Lower leg skin (tissue), 4 donors: ENCODE results near the gene RHBDL1. TPM values are rescaled to one million over a fixed set of nuclear protein-coding genes. Genes with fewer than 3 reads are reported as not detected.

Source experiments
- DNase-seq, 2 donors: peaks; one replicate each; pipeline ENCODE4 v3.0.0-alpha.2; 2019; ENCODE audit warnings: low spot score in 2 of 2
- H3K4me3 ChIP-seq: fragments of 200-600 bp; sonication (generic); 2 replicates; pipeline ENCODE4 v1.5.1; 2017; ENCODE audit warnings: mild to moderate bottlenecking, low read depth; ENCODE audit not compliant: poor library complexity, severe bottlenecking
- CTCF ChIP-seq, 3 donors: fragments of 450-650 bp; IDR thresholded peaks; one replicate each; pipeline ENCODE4 v1.5.1; 2016; ENCODE audit warnings: antibody characterized with exemption in 3 of 3, mild to moderate bottlenecking in 3 of 3, moderate library complexity in 2 of 3
- POLR2A ChIP-seq, 2 donors: fragments of 450-650 bp; IDR thresholded peaks; one replicate each; pipeline ENCODE4 v1.6.1; 2016 to 2017; ENCODE audit warnings: antibody characterized with exemption in 2 of 2, mild to moderate bottlenecking in 1 of 2, moderate library complexity in 1 of 2
- WGBS, 2 donors: methylation state at CpG; one replicate each; pipeline ENCODE4 v1.1.5; 2018; 5-methylcytosine and 5-hydroxymethylcytosine counted together
- intact Hi-C: fragments of 100-400 bp; cut with DNase I; formaldehyde crosslinking; loops from one replicate; pipeline ENCODE4 v1.15.0; 2023; ENCODE audit warnings: low total_unique reads
- total RNA-seq, 4 donors: library from RNA; depleted of rRNA; stranded (reverse); fragments of >200 nt; gene quantifications; one replicate each; pipeline ENCODE4 v1.1.0, GENCODE V29; 2016

The RHBDL1 gene
- total RNA-seq, 4 donors from 2014 or later: 1.4 to 5.3 (median 2.6) TPM

DNA sequence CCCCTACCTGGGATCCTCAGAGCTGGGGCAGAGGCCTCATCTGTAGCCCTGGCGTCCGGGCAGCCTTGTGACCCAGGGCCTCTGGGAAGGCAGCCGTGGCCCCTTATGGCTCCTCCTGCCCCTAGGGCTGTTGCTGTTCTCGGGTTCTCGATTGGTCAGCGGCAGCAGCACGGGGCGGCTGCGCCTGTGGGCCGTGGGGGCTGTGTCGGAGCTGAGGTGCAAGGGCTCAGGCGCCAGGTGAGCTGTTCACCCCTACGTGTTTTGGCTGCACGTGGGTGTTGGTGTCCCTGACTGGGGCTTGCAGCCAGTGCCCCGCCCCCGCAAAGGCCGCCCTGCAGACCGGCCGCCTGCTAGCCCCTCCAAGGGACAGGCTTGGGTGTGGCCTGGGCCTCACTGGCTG lies 13.4 kb upstream of the RHBDL1 start:
- TF ChIP-seq CTCF (IDR thresholded peaks at IDR 0.05) (no peak), POLR2A (IDR thresholded peaks at IDR 0.05) (no peak)
- 92% methylated on average over 7 to 15 of the region's 19 CpGs for WGBS, 2 donors
- no peak overlapping the region for H3K4me3 ChIP-seq
- DNase-seq: no peak
- intact Hi-C loops: loop anchor here (10.0 kb wide), 1 partner anchor 117 kb away; no protein-coding TSS in a partner anchor

- TF ChIP-seq POLR2A (IDR thresholded peaks at IDR 0.05): no peak
- WGBS, 2 donors: 89 to 94% methylated on average over 17 to 18 of the region's 21 CpGs
- intact Hi-C loops: loop anchor here (10.0 kb wide), 1 partner anchor 118 kb away; no protein-coding TSS in a partner anchor
- DNase-seq: no peak
- no peak overlapping the region for H3K4me3 ChIP-seq
These were observed 12.9 kb upstream of the RHBDL1 start for GRCh38 chr16:662597-662996.

GRCh38 chr16:666572-666971 lies 8.9 kb upstream of the RHBDL1 start:
- H3K4me3 ChIP-seq: no peak overlapping the region
- DNase-seq: no peak
- 66 to 72% methylated on average over 12 to 13 of the region's 13 CpGs for WGBS, 2 donors
- intact Hi-C loops: loop anchor here (10.0 kb wide), 1 partner anchor 122 kb away; no protein-coding TSS in a partner anchor
- TF ChIP-seq CTCF (IDR thresholded peaks at IDR 0.05): no peak

- no peak for DNase-seq
- TF ChIP-seq POLR2A (IDR thresholded peaks at IDR 0.05) (no peak), CTCF (IDR thresholded peaks at IDR 0.05) (no peak)
- intact Hi-C loops: loop anchor here (10.0 kb wide), 1 partner anchor 122 kb away; no protein-coding TSS in a partner anchor
- no peak overlapping the region for H3K4me3 ChIP-seq
- WGBS, 2 donors: 51 to 71% methylated on average over 14 to 20 of the region's 22 CpGs
These were observed 8.2 kb upstream of the RHBDL1 start for GRCh38 chr16:667113-667779.

DNA sequence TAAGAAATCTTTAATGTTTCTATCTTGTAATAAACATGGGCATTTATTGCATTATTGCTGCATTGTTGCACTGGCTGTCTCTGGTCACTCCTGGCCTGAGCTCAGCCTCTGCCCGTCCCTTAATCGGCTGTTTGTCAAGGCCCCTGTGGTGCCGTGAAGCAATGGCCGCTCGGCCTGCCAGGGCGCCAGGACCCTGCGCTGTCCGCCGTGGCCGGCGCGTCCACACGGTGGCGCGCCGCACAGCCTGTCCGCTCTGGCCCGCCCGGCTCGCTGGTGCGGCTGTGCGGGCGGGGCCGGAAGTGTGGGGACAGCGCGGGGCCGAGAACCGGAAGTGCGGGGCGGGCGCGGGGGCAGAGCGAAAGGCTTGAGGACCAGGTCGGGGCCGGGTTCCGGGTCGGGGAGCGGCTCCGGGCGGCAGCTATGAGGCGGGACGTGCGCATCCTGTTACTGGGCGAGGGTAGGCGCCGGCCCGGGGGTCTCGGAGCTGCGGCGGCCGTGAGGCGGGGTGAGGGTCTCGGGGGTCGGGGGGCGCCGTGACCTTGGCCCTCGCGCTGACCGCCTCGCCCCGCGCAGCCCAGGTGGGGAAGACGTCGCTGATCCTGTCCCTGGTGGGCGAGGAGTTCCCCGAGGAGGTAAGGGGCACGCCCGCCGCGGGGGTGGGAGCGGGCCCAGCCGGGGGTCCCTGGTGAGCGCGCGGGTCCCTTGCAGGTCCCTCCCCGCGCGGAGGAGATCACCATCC lies 7.5 kb upstream of the RHBDL1 start, which contains the start of gene RHOT2:
Gene RHOT2 (plus strand): TSS at position 353 of the 739 bp plus-strand sequence. CDS start 68 bp downstream, at position 421.
- intact Hi-C loops: loop anchor here (10.0 kb wide), 1 partner anchor 123 kb away; no protein-coding TSS in a partner anchor
- DNase-seq: peak; percentile 86 to 98
- TF ChIP-seq POLR2A (IDR thresholded peaks at IDR 0.05) (no peak), CTCF (IDR thresholded peaks at IDR 0.05) (no peak)

More for the DNA sequence above, 7.5 kb upstream of the RHBDL1 start, which contains the start of gene RHOT2:
- peak within 1 kb of the TSS; percentile 80 for H3K4me3 ChIP-seq
- 0% methylated on average over 5 to 14 of the region's 78 CpGs for WGBS, 2 donors
